Neutrophil (primary cell): ENCODE measurements around the gene TAF11L5.
"Not testable (repeated sequence)": the region's sequence is repeated elsewhere in the genome, so short reads cannot be mapped to it uniquely, and the experiment has no call there.

Source experiments
- H3K27ac ChIP-seq: fragments of 200-600 bp; sonication (generic); 2 replicates; pipeline ENCODE4 v1.5.1; 2016; ENCODE audit warnings: mild to moderate bottlenecking, moderate library complexity
- H3K27me3 ChIP-seq: fragments of 200-600 bp; sonication (generic); 2 replicates; pipeline ENCODE4 v1.6.0; 2016; ENCODE audit warnings: mild to moderate bottlenecking
- H3K36me3 ChIP-seq: fragments of 200-600 bp; sonication (generic); 2 replicates; pipeline ENCODE4 v1.5.1; 2017
- H3K4me1 ChIP-seq, 2 experiments: fragments of 200-600 bp in 1 of 2; sonication (generic) in 1 of 2; 1 replicate in 1 of 2; 2 replicates in 1 of 2; pipeline versions ENCODE4 v1.5.1 to v1.6.1; 2013 to 2016; ENCODE audit warnings: low read depth in 1 of 2, low read length in 1 of 2, mild to moderate bottlenecking in 1 of 2, moderate library complexity in 1 of 2; ENCODE audit not compliant: control insufficient read depth in 1 of 2, insufficient read depth in 1 of 2
- H3K4me3 ChIP-seq, 2 experiments: fragments of 200-600 bp in 1 of 2; sonication (generic) in 1 of 2; 1 replicate in 1 of 2; 2 replicates in 1 of 2; pipeline ENCODE4 v1.5.1; 2013 to 2016; ENCODE audit warnings: low read depth in 1 of 2, low read length in 1 of 2, mild to moderate bottlenecking in 1 of 2, moderate library complexity in 1 of 2
- H3K9me3 ChIP-seq: fragments of 200-600 bp; sonication (generic); 2 replicates; pipeline ENCODE4 v1.5.1; 2016
- TF ChIP-seq, protein P1 (sequence below): fragments of 200-600 bp; sonication (generic); IDR thresholded peaks from 2 replicates; pipeline ENCODE4 v1.5.1; 2016; ENCODE audit warnings: antibody characterized with exemption

Gene TAF11L5

DNA sequence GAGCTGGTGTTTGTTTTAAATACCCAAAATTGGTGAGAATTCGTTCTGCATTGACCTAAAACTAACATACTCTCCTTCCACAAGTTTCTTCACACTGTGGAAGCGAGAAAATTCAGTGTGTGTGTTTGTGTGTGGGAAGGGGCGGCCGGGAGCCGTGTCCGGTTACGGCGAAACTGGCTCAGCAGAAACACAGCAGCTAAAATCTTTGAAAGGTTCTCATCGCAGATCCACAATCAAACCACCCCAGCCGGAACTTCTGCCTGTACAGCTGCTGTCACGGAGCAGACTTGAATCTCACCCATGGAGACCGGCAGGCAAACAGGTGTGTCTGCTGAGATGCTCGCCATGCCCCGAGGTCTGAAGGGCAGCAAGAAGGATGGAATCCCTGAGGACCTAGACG, at the start of gene TAF11L5:
TSS of gene TAF11L5 (plus strand) at position 301 of the 400 bp plus-strand sequence.
- H3K4me3 ChIP-seq, H3K36me3 ChIP-seq, H3K4me1 ChIP-seq, H3K27ac ChIP-seq, H3K9me3 ChIP-seq, H3K27me3 ChIP-seq: not testable (repeated sequence)

DNA sequence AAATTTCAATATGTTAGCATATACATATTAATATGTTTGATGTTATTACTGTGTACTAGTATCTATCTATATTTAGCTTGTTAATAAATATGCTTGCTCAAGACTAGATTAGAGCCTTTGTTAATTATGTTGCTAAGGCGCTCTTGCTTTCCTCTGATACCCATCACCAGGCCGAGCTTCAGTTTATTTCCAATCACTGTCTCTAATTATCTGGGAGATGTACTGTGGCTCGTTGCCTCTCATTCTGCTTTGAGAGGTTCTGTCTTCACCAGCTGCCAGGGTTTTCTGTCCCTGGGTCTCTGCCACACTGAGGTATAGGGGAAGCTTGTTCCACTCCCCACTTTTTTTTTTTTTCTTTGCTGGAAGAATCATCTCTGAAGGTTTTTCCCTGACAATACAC, 48.0 kb upstream of the TAF11L5 start:
- Histone ChIP-seq H3K36me3 (no peaks in the 10 kb centered on the region), H3K4me1 (no peaks in the 10 kb centered on the region), H3K9me3 (no peaks in the 10 kb centered on the region), H3K4me3 (no peak overlapping the region), H3K27ac (no peak overlapping the region), H3K27me3 (no peaks in the 10 kb centered on the region)
- TF ChIP-seq, protein P1, sequence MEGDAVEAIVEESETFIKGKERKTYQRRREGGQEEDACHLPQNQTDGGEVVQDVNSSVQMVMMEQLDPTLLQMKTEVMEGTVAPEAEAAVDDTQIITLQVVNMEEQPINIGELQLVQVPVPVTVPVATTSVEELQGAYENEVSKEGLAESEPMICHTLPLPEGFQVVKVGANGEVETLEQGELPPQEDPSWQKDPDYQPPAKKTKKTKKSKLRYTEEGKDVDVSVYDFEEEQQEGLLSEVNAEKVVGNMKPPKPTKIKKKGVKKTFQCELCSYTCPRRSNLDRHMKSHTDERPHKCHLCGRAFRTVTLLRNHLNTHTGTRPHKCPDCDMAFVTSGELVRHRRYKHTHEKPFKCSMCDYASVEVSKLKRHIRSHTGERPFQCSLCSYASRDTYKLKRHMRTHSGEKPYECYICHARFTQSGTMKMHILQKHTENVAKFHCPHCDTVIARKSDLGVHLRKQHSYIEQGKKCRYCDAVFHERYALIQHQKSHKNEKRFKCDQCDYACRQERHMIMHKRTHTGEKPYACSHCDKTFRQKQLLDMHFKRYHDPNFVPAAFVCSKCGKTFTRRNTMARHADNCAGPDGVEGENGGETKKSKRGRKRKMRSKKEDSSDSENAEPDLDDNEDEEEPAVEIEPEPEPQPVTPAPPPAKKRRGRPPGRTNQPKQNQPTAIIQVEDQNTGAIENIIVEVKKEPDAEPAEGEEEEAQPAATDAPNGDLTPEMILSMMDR: no peak

DNA sequence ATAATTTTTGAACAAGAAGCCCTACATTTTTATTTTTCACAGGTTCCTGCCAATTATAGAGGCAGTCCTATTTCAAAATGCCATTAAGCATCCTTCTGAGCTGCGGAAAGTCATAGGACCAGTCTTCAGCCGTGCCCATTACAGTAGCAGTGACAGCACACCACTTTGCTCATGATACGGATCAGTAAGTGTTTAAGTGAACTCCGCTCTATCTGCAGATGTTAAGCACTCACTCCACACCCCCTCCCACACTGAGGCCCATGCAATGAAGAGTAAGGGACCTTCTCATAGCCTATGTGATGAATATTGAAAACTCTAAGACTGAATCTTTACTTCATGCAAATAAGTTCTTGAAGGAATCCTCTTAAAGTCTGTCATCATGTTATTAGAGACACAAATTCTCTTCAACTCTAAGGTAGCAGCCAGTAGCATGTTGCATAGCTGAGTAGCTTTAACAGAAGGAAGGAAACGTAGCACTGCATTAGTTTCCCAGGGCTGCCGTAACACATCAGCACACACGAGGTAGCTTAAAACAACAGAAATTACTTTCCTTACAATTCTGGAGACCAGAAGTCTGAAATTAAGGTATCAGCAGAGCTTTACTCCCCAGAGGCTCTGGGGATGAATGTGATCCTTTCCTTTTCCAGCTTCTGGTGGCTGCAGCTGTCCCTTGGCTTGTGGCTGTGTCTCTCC, 47.3 kb upstream of the TAF11L5 start:
- H3K36me3 ChIP-seq: no peaks in the 10 kb centered on the region
- no peaks in the 10 kb centered on the region for H3K9me3 ChIP-seq
- no peaks in the 10 kb centered on the region for H3K27me3 ChIP-seq
- H3K4me1 ChIP-seq: no peaks in the 10 kb centered on the region
- H3K4me3 ChIP-seq: no peak overlapping the region
- H3K27ac ChIP-seq: no peak overlapping the region
- TF ChIP-seq, protein P1: no peak

DNA sequence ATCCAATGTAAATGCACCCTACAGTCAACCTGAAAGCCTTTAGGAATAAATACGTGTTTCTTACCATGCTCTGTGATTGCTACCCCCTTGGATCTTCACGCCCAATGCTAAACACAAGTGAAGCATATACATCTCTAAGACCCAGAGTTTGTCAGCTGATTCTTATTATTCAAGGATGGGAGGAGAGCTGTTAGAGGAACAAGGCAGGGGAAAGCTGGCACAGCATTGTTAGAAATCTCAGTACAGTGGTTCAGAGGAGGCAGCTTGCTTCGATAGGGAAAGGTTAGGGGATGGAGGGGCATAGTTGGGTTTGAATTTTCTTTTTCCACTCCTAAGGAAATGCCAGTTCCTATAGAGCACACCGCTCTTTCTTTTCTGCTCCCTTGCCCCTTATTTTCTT, 43.7 kb upstream of the TAF11L5 start:
- peaks cover 1 to 10% of the 10 kb centered on the region in 2 experiments for H3K4me1 ChIP-seq
- no peaks in the 10 kb centered on the region for H3K9me3 ChIP-seq
- H3K36me3 ChIP-seq: no peaks in the 10 kb centered on the region
- TF ChIP-seq, protein P1: no peak
- no peak overlapping the region for H3K27ac ChIP-seq
- no peaks in the 10 kb centered on the region for H3K27me3 ChIP-seq
- H3K4me3 ChIP-seq: no peak overlapping the region

DNA sequence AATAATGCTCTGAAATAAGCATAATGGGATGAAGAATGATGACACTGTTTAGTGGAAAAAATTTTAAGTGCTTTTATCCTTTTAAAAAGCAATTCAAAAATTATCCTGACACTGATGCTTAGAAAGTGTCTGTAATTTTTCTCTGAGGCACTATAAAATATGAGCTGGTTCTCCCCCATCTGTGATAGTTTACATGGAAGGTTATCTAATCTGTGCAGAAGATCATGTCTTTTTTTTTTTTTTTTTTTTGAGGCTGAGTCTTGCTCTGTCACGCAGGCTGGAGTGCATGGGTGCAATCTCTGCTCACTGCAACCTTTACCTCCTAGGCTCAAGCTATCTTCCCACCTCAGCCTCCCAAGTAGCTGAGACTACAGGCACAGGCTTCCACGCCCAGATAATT, 42.2 kb upstream of the TAF11L5 start:
- TF ChIP-seq, protein P1: no peak
- peaks cover 12 to 17% of the 10 kb centered on the region in 2 experiments for H3K4me1 ChIP-seq
- H3K4me3 ChIP-seq: no peak overlapping the region
- H3K9me3 ChIP-seq: no peaks in the 10 kb centered on the region
- no peaks in the 10 kb centered on the region for H3K36me3 ChIP-seq
- no peak overlapping the region for H3K27ac ChIP-seq
- no peaks in the 10 kb centered on the region for H3K27me3 ChIP-seq

DNA sequence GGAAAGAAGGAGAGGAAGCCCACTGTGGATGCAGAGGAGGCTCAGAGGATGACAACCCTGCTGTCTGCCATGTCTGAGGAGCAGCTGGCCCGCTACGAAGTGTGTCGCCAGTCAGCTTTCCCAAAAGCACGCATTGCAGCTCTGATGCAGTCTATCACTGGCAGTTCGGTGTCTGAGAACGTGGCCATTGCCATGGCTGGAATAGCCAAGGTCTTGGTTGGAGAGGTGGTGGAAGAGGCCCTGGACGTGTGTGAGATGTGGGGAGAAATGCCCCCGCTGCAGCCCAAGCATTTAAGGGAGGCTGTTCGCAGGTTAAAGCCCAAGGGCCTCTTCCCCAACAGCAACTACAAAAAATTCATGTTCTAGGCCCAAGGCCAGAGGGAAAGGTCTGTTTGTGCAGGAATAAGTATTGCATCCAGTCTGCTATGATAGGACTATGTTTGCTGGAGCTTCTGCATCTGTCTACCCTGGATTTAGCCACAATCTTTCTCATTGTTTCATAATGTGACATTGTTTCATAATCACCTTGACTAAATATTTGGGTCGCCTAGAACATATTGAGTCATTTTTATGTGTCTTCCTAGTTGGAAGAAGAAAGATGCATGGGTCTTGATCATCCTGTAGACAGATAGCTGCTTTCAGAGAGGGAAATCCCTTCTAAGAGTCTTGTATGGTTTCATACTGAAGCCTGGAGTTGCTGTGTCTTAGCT, 38.4 kb upstream of the TAF11L5 start:
- Histone ChIP-seq H3K4me1 (peaks cover 12 to 17% of the 10 kb centered on the region in 2 experiments), H3K27ac (peak overlapping the region; percentile 58)
- not testable (repeated sequence) for H3K36me3 ChIP-seq, H3K9me3 ChIP-seq, H3K4me3 ChIP-seq, H3K27me3 ChIP-seq
